ENCODE measurements around the gene TCF19.

Gene TCF19

GRCh38 chr6:31202259-31203166 lies 44.1 kb downstream of the TCF19 start:
- peak overlapping the region; percentile 89 for H3K27ac ChIP-seq (ENCODE audit: low read depth, low read length)
- peaks cover 0 to 33% (median 20%) of the 10 kb centered on the region in 5 donors for H3K4me1 ChIP-seq (ENCODE audit: control insufficient read depth in 5 of 5, insufficient read depth in 5 of 5, low read length in 5 of 5)
- H3K27me3 ChIP-seq (ENCODE audit: control insufficient read depth in 5 of 5, insufficient read depth in 4 of 5, low read length in 5 of 5), result no peaks in the 10 kb centered on the region
- H3K4me3 ChIP-seq (ENCODE audit: low read depth in 1 of 5, low read length in 5 of 5), result no peak overlapping the region
- peaks cover 0 to 3% (median 2%) of the 10 kb centered on the region in 5 donors for H3K36me3 ChIP-seq (ENCODE audit: control insufficient read depth in 5 of 5, insufficient read depth in 5 of 5, low read length in 5 of 5)
- H3K9me3 ChIP-seq (ENCODE audit: control insufficient read depth in 5 of 5, low read length in 5 of 5), result peaks cover 0 to 11% (median 2%) of the 10 kb centered on the region in 5 donors
- no peak overlapping the region for H3K9ac ChIP-seq (ENCODE audit: low read length in 5 of 5)

- peak overlapping the region in 3 of 5 donors; percentile 25 to 59 (median 53) for H3K9ac ChIP-seq (ENCODE audit: low read length in 5 of 5)
- peak overlapping the region; percentile 89 for H3K27ac ChIP-seq (ENCODE audit: low read depth, low read length)
- peaks cover 0 to 3% (median 2%) of the 10 kb centered on the region in 5 donors for H3K36me3 ChIP-seq (ENCODE audit: control insufficient read depth in 5 of 5, insufficient read depth in 5 of 5, low read length in 5 of 5)
- H3K27me3 ChIP-seq (ENCODE audit: control insufficient read depth in 5 of 5, insufficient read depth in 4 of 5, low read length in 5 of 5), result no peaks in the 10 kb centered on the region
- H3K4me1 ChIP-seq (ENCODE audit: control insufficient read depth in 5 of 5, insufficient read depth in 5 of 5, low read length in 5 of 5), result peaks cover 0 to 33% (median 28%) of the 10 kb centered on the region in 5 donors
- peak overlapping the region; percentile 66 to 85 (median 70) for H3K4me3 ChIP-seq (ENCODE audit: low read depth in 1 of 5, low read length in 5 of 5)
- peaks cover 0 to 11% (median 2%) of the 10 kb centered on the region in 5 donors for H3K9me3 ChIP-seq (ENCODE audit: control insufficient read depth in 5 of 5, low read length in 5 of 5)
These were observed 45.1 kb downstream of the TCF19 start for GRCh38 chr6:31203345-31203979.

- peak overlapping the region; percentile 89 for H3K27ac ChIP-seq (ENCODE audit: low read depth, low read length)
- no peak overlapping the region for H3K9ac ChIP-seq (ENCODE audit: low read length in 5 of 5)
- H3K4me1 ChIP-seq (ENCODE audit: control insufficient read depth in 5 of 5, insufficient read depth in 5 of 5, low read length in 5 of 5), result peaks cover 0 to 38% (median 27%) of the 10 kb centered on the region in 5 donors
These were observed 46.4 kb downstream of the TCF19 start for GRCh38 chr6:31204751-31205145.

GRCh38 chr6:31205638-31206037 lies 47.2 kb downstream of the TCF19 start:
- Histone ChIP-seq H3K27me3 (ENCODE audit: control insufficient read depth in 5 of 5, insufficient read depth in 4 of 5, low read length in 5 of 5) (no peaks in the 10 kb centered on the region), H3K27ac (ENCODE audit: low read depth, low read length) (no peak overlapping the region), H3K9ac (ENCODE audit: low read length in 5 of 5) (no peak overlapping the region), H3K9me3 (ENCODE audit: control insufficient read depth in 5 of 5, low read length in 5 of 5) (peaks cover 0 to 5% (median 2%) of the 10 kb centered on the region in 5 donors), H3K4me1 (ENCODE audit: control insufficient read depth in 5 of 5, insufficient read depth in 5 of 5, low read length in 5 of 5) (peaks cover 0 to 35% (median 29%) of the 10 kb centered on the region in 5 donors), H3K36me3 (ENCODE audit: control insufficient read depth in 5 of 5, insufficient read depth in 5 of 5, low read length in 5 of 5) (peaks cover 0 to 3% (median 2%) of the 10 kb centered on the region in 5 donors), H3K4me3 (ENCODE audit: low read depth in 1 of 5, low read length in 5 of 5) (no peak overlapping the region)

More at GRCh38 chr6:31204751-31205145, 46.4 kb downstream of the TCF19 start:
- peaks cover 0 to 11% (median 2%) of the 10 kb centered on the region in 5 donors for H3K9me3 ChIP-seq (ENCODE audit: control insufficient read depth in 5 of 5, low read length in 5 of 5)
- peak overlapping the region in 1 of 5 donors; percentile 66 for H3K4me3 ChIP-seq (ENCODE audit: low read depth in 1 of 5, low read length in 5 of 5)
- H3K36me3 ChIP-seq (ENCODE audit: control insufficient read depth in 5 of 5, insufficient read depth in 5 of 5, low read length in 5 of 5), result peaks cover 0 to 3% (median 2%) of the 10 kb centered on the region in 5 donors
- no peaks in the 10 kb centered on the region for H3K27me3 ChIP-seq (ENCODE audit: control insufficient read depth in 5 of 5, insufficient read depth in 4 of 5, low read length in 5 of 5)

GRCh38 chr6:31208506-31208905 lies 50.1 kb downstream of the TCF19 start:
- H3K4me3 ChIP-seq (ENCODE audit: low read depth in 1 of 5, low read length in 5 of 5), result no peak overlapping the region
- H3K27ac ChIP-seq (ENCODE audit: low read depth, low read length), result peak overlapping the region; percentile 50
- H3K36me3 ChIP-seq (ENCODE audit: control insufficient read depth in 5 of 5, insufficient read depth in 5 of 5, low read length in 5 of 5), result no peaks in the 10 kb centered on the region
- no peaks in the 10 kb centered on the region for H3K9me3 ChIP-seq (ENCODE audit: control insufficient read depth in 5 of 5, low read length in 5 of 5)
- no peaks in the 10 kb centered on the region for H3K27me3 ChIP-seq (ENCODE audit: control insufficient read depth in 5 of 5, insufficient read depth in 4 of 5, low read length in 5 of 5)
- H3K9ac ChIP-seq (ENCODE audit: low read length in 5 of 5), result no peak overlapping the region
- peaks cover 0 to 31% (median 19%) of the 10 kb centered on the region in 5 donors for H3K4me1 ChIP-seq (ENCODE audit: control insufficient read depth in 5 of 5, insufficient read depth in 5 of 5, low read length in 5 of 5)

GRCh38 chr6:31209137-31209536 lies 50.7 kb downstream of the TCF19 start:
- no peak overlapping the region for H3K27ac ChIP-seq (ENCODE audit: low read depth, low read length)
- no peaks in the 10 kb centered on the region for H3K36me3 ChIP-seq (ENCODE audit: control insufficient read depth in 5 of 5, insufficient read depth in 5 of 5, low read length in 5 of 5)
- H3K9ac ChIP-seq (ENCODE audit: low read length in 5 of 5), result no peak overlapping the region
- no peak overlapping the region for H3K4me3 ChIP-seq (ENCODE audit: low read depth in 1 of 5, low read length in 5 of 5)
- no peaks in the 10 kb centered on the region for H3K9me3 ChIP-seq (ENCODE audit: control insufficient read depth in 5 of 5, low read length in 5 of 5)
- H3K27me3 ChIP-seq (ENCODE audit: control insufficient read depth in 5 of 5, insufficient read depth in 4 of 5, low read length in 5 of 5), result no peaks in the 10 kb centered on the region
- peaks cover 0 to 26% (median 13%) of the 10 kb centered on the region in 5 donors for H3K4me1 ChIP-seq (ENCODE audit: control insufficient read depth in 5 of 5, insufficient read depth in 5 of 5, low read length in 5 of 5)

GRCh38 chr6:31210123-31210522 lies 51.7 kb downstream of the TCF19 start:
- peaks cover 0 to 18% (median 8%) of the 10 kb centered on the region in 5 donors for H3K4me1 ChIP-seq (ENCODE audit: control insufficient read depth in 5 of 5, insufficient read depth in 5 of 5, low read length in 5 of 5)
- no peaks in the 10 kb centered on the region for H3K27me3 ChIP-seq (ENCODE audit: control insufficient read depth in 5 of 5, insufficient read depth in 4 of 5, low read length in 5 of 5)
- H3K9ac ChIP-seq (ENCODE audit: low read length in 5 of 5), result no peak overlapping the region
- H3K9me3 ChIP-seq (ENCODE audit: control insufficient read depth in 5 of 5, low read length in 5 of 5), result no peaks in the 10 kb centered on the region
- peak overlapping the region; percentile 13 for H3K27ac ChIP-seq (ENCODE audit: low read depth, low read length)
- no peaks in the 10 kb centered on the region for H3K36me3 ChIP-seq (ENCODE audit: control insufficient read depth in 5 of 5, insufficient read depth in 5 of 5, low read length in 5 of 5)
- no peak overlapping the region for H3K4me3 ChIP-seq (ENCODE audit: low read depth in 1 of 5, low read length in 5 of 5)

GRCh38 chr6:31210741-31211532 lies 52.5 kb downstream of the TCF19 start:
- Histone ChIP-seq H3K9me3 (ENCODE audit: control insufficient read depth in 5 of 5, low read length in 5 of 5) (no peaks in the 10 kb centered on the region), H3K4me1 (ENCODE audit: control insufficient read depth in 5 of 5, insufficient read depth in 5 of 5, low read length in 5 of 5) (peaks cover 0 to 18% (median 8%) of the 10 kb centered on the region in 5 donors), H3K36me3 (ENCODE audit: control insufficient read depth in 5 of 5, insufficient read depth in 5 of 5, low read length in 5 of 5) (no peaks in the 10 kb centered on the region), H3K9ac (ENCODE audit: low read length in 5 of 5) (no peak overlapping the region), H3K27me3 (ENCODE audit: control insufficient read depth in 5 of 5, insufficient read depth in 4 of 5, low read length in 5 of 5) (no peaks in the 10 kb centered on the region), H3K4me3 (ENCODE audit: low read depth in 1 of 5, low read length in 5 of 5) (no peak overlapping the region), H3K27ac (ENCODE audit: low read depth, low read length) (no peak overlapping the region)
